HG02840 (cell line): ENCODE data around the gene FXYD2.

Source experiments
- ATAC-seq: cut with Tn5 transposase; IDR thresholded peaks from one replicate; pipeline ENCODE4 v1.9.1; 2021; ENCODE audit warnings: mild to moderate bottlenecking, moderate library complexity, moderate number of reproducible peaks; ENCODE audit not compliant: unreplicated experiment, low FRiP score

Gene FXYD2

DNA sequence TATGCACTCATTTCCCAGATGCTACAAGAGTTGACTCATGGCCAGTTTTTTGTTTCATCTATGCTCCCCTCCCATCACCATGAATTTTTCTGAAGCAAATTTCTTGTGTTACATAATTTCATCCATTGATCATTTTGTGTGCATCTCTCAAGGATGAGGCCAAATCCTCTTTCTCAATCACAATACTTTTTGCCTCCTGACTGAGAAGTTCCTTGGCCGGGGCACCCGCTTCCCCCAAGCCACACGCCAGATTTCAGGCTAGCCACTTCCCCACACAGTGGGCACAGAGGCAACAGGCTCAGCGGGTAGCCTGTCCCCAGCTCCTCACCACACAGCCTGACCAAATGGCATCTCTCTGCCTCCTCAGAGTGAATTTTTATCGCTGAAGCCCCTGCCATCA lies 17.7 kb downstream of the FXYD2 start:
- no peak for ATAC-seq

DNA sequence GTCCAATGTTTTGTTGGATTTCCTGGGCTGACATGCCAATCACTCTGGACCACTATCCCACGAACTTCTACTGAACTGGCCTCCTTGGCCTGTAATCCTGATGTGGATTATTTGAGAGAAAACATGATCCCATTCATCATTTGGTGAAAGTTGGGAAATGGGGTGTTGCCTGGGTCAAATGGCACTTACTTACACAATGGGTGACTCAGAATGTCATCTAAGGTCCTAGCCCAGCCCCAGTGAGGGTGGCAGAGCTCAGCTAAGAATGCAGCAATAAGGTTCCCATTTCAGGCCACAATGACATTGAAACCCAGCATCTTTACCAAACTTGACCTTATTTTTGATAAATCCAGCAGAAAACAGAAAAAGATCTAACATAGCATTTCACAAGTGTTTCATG lies 19.5 kb downstream of the FXYD2 start:
- ATAC-seq: no peak

DNA sequence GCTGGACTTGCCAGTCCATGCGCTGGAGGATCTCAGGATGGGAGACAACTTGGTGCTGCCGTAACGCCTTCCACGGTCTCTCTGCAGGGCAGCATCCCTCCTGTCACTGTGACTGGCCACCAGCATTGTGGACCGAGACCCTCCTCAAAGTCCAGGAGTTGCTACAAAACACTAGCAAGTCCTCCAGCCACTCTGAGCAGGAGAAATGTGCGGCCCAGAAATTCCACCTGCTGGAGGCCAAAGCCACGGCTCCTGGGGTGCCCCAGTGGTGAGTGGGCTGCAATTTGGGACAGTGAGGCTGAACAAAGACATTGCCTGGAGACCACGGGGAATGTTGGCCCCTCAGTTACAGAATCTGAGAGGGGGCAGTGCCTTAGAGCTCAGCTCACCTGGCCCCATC lies 20.6 kb downstream of the FXYD2 start:
- no peak for ATAC-seq

DNA sequence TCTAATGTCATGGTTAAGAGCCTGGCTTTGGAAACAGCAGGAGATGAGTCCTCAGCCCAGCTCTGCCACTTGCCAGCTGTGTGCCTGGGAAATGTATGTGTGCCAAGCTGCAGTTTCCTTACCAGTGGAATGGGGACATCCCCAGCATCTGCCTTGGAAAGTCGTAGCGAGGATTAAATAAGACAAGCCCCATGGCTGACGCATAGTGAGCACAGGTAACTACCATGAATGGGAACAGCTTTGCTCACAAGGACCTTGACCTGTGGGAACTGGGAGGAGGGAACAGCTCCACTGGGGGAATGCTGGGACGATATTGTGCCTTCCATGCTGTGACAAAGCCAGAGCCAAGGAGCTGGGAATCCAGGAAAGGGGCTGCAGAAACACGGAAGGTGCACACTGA lies 24.9 kb downstream of the FXYD2 start:
- ATAC-seq: no peak

DNA sequence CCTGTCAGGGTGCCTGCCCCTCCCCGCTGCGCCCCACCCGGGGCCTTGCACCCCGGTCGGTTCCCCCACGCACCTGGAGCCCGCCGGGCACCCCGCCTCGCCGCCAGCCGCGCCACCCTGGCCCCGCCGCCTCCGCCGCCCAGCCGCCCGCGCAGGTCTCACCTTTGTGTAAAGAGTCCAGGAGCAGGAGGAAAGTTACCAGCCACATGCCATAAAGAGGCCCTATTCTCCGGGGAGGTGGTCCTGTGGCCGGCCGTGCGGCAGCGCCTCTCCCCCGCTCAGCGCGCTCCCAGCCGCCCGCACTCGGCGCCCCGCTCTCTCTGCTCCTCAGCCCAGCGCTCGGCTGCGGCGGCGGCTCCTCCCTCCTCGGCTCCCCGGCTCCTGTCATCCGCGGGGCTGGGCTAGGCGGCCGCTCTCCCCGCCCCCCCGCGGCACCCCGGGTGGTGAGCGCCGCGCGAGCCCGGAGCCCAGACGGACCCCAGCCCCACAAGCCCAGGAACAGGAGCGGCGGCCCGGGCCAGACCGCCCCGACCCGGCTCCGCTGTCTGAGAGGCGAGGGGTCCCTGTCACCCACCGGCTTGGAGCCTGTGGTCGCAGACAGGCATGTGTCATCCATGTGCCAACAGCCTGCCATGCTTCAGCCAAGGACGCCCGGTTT lies 27.5 kb downstream of the FXYD2 start, which contains the start of gene DSCAML1:
DSCAML1 (minus strand) TSS at position 345 of the 658 bp plus-strand sequence; CDS start at position 208, 137 bp downstream.
- no peak for ATAC-seq

DNA sequence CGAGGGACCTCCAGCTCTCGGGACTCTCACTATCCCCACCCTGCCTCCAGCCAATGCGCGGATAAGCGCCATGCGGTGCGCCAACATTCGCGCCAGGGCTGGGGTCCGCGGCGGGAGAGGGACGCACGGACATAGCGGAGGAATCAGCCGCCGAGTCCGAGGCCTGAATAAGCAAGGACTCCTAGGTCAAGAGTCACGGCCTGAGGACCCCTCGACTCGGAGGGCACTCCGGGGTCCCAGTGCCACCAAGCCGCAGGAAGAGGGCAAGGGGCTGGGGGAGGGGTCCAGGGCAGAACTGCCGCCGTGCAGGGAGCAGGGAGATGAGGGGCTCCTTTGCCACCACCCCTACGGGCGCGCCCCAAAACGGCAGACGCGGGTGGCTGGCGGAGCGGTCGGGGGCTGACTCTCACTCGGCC lies 28.1 kb downstream of the FXYD2 start:
- no peak for ATAC-seq

DNA sequence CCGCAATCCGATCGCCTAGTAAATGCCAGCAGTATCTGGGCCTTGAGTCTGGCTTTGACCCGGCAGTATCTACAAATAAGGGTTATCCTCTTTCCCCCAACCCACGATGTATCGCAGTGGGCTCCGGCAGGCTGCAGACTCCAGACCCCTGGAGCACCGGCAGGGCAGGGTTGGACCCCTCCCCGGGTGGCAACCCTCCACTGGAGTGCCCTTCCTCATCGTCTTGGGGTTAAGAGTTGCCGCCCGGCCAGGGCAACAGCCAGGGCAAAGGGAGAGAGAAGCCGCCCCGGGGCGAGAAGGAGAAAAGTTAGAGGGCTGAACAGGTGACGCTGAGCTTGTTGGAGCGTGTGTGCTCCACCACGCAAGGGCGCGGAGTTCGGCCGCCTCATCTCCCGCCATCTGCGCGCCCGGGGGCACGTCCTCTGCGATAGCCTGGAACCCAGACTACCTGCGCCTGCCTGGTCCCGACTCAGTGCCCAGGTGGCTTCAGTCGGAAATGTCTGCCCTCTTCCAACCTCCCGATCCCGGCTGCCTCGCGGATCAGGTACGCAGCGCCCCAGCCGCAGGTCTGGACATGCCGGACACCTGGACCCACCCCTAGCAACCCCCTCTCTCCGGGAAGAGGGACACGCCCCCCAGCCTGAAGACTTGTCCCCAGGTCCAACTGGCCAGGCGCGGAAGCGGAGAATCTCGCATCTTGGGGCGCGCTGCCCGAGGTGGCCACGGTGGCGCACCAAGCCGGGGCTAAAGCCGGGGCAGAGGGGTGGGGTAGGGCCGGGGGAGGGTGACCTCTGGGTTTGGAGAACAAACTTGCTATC lies 28.7 kb downstream of the FXYD2 start:
- no peak for ATAC-seq

DNA sequence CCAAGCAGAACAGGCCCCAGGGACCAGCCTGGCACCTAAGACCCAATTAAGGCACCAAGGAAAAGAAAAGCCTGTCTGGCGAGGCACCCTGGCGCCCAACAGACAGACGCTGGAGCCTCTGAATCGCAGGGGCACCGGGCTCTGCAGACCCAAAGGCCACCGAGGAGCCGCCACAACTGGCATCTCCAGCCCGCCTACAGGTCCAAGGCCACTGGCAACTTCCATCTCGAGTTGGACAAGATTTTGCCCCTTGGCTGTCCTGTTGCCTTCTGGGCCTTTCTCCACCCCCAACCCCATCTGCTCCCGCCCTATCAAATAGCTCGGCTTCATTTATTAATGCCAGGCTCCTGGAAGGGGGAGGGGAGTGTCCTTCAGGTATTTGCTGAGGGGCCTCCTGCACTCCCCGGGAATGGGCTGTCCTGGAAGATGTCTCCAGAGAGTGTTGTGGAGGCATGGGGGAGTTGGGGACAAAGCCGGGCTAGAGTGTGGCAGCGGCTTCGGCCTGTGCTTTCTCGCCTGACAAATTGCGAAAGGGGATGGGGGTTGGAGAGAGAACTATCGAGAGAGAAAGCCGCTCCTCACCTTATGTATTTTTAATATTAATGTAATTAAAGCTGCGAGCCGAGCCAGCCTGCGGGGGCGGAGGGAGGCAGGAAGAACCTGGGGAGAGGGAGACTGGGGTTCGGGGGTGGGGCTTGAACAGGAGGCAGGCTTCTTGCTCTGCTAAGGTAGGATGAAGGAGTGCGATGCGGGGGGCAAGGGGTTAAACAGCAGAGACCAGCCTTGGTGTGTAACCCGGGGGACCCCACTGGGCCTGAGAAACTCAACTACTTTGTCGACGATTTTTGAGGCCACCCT lies 29.5 kb downstream of the FXYD2 start:
- no peak for ATAC-seq

DNA sequence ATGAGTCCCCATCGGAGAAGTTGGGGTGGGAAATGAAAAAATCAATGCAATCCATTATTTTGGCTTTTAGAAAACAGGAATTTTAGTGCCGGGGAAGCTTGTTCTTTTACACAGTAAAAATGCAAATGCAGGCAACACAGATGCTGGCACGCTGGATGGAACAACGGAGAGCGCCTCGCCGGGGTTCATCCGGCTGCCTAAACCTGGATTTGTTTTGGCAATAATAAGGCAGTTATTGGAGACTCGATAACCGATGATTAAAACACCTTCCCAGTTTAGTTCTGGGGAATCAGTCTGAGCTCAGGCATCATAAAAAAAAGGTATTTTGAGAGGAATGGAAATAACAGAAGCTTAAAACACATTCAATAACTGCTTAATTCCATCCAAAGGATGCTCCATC lies 30.4 kb downstream of the FXYD2 start:
- no peak for ATAC-seq

DNA sequence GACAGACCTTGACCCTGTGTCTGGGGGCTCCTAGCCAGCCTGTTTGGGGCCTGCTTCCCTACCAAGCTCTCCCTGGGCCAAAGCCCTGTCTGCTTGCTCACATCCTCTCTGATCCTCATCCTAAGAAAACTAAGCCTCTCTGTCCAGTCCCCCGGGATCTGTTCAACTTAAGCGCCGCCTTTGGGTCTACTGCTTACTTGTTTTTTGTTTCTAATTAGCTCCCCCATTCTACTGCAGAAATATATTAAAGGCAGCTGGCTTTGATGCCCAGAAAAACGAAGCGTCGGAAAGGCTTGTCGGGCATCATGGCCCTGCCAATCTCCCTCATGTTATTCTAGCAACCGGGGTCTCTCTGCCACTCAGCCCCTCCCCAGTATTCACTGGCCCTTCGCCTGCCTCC lies 31.0 kb downstream of the FXYD2 start:
- ATAC-seq: no peak

DNA sequence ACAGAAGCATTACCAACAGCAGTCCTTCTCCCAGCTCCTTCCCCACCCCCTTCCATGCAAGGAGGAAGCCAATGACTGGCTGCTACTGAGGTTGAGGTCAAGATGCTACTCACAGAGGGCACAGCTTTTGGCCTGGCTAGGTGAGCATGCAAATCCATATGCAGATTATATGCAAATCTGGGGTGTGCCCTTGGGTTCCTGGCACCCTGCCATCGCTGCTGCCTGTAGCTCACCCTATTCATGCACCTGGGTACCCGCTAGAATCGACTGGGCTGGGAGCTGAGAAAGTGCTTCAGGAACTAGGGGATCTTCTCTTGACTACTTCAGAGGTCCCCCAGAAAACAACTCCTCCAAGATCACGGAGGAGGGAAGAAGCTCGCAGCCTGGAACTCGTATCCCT lies 31.6 kb downstream of the FXYD2 start:
- no peak for ATAC-seq

DNA sequence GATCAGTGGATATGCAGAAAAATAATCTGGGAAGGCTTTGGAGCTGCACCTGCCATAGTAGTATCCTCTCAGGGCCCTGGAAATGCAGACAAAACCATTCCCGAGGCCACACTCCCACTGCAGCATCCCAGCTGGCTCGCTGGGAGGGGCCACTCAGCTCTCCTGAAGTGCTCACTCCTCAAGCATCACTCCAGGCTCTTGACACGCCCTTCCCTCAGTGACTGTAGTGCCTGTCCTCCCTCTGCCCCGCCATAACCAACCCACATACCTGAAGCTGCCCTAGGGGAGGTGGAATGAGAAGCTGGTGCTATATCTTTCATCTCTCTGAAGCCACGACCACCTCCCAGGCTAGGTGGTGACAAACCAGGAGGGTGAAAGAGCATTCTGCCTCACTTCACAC lies 32.3 kb downstream of the FXYD2 start:
- ATAC-seq: no peak

DNA sequence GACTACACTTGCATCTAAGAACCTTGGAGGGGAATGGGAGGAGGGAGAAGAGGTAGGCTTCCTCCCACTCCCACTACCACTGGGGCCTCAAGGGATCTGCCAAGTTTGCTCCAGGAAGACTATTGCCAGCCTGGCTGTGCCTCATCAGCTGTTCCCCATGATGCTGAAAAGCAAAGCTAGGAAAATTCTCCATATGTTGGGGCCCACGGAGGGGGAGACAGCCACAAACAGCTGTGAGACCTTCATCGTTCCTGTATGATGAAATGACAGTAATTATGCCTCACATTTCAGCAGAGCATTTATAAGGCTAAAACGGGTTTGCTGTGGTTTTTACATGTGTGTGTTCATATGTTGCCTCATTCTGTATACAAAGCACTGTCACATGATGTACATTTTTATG lies 34.3 kb downstream of the FXYD2 start:
- ATAC-seq: no peak

DNA sequence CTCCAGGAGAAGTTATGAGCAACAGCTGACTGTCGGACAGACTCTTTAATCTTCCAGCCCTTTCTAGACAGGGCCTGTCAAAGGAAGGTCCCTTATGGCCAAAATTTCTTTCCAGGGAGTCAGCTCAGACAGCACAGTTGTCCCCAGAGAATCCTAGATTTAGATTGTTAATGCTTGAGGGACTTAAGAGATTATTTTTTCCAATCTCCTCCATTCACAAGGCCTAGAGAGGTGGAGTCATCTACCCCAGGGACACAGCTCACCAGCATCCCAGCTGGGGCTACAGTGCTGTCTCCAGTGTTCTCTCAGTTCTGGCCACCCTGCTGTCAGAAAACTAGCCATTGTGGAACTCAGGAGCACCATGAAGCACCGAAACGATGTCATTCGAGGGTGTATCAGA lies 35.3 kb downstream of the FXYD2 start:
- no peak for ATAC-seq

DNA sequence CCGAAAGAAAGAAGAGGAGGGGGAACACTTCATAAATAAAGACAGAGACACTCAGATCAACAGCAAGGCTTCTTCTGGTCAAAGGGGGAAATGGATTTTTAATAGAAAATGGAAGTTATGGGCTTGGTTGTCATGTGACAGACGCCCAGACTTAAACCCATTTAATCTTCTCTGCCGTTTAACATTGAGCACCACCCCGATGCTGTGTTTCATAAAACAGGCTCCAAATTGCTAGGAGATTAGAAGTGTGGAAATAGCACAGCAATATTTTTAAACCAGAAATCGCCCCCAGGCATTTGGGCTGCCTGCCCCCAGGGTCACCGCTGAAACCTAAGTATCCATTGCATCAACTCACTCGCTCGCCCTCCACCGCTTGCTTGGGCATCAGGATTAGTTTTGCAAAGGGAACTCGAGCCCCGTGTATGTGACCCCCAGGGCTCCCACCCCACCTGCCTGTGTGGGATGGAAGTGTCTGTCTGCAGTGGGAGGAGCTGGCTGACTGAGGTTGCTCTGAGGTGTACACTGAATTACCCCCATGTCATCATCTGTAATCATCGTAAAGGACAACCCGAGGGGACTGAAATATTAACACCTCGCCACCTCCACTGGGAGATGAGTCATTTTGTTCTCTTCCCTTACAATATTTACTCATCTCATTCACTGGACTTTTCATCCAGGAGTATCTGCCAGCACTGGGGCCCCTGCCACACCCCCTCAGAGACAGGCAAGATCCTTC lies 38.2 kb downstream of the FXYD2 start:
- no peak for ATAC-seq

DNA sequence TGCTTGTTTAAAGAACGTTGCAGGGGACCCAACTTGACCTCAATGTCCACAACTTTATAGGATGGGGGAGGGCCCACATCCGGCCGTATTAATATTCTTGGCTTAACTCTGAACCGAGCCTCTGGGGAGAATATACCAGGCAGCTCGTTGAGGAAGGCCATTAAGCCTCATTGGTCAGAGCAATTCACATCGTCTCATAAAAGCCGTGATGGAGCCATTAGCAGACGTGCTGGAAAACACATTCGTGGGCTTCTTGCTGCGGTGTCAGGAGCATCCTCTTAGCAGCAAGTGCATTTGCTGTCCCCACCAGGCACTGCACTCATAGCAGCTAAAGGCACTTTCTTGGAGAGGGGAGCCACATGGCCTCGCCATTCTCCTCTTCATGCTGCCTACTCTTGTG lies 42.4 kb downstream of the FXYD2 start:
- no peak for ATAC-seq

DNA sequence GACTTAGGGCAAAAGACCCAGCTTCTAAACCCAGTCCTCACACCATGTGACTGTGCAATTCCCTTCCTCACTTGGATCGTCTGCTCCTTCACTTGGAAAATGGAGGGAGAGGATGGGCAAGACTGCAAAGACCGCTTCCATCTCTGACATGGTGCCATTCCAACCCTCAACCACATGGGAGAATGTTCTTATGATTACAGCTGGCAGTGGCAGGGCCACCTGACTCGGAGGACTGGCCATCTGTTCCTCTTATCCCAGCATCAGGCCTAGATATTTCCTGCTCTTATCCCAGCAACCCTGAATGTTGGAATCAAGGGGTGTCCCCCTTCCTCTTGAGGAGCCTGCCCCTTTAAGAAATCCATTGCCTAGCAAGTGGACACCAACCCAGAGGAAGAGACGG lies 42.9 kb downstream of the FXYD2 start:
- no peak for ATAC-seq

DNA sequence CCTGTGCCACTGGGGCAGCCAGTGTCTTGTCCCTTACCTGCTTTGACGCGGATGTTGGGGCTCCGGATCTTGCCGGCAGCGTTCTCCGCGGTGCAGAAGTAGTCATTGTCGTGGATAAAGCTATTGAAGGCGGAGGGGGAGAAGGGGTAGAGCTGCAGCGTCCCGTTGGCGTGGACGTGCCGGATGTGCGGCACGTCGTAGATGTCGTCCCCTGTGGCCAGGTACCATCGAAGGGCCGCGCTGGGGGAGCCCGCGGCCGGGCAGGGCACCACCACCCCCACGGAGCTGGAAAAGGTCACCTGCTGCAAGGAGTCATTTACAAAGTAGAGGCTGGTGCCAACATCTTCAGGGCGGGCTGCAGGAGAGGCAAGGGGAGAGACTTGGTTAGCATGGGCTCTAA lies 44.1 kb downstream of the FXYD2 start:
- ATAC-seq: no peak

DNA sequence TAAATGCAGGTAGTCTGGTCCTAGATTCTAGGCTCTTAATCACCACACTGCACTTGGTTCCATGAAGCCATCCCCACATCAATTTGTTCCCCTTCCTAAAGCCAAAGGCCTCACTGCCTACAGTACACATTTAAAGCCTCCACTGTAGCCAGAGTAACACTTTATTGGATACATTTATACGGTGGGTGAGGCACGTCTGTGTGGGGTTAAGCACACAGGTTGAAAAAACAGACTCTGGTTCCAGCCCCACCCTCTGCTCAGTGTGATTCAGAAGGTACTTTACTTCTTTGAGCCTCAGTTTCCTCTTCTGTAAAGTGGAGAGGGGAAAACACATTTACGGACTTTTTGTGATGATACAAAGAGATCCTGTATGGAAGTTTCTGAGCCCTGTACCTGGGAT lies 50.0 kb downstream of the FXYD2 start:
- no peak for ATAC-seq

DNA sequence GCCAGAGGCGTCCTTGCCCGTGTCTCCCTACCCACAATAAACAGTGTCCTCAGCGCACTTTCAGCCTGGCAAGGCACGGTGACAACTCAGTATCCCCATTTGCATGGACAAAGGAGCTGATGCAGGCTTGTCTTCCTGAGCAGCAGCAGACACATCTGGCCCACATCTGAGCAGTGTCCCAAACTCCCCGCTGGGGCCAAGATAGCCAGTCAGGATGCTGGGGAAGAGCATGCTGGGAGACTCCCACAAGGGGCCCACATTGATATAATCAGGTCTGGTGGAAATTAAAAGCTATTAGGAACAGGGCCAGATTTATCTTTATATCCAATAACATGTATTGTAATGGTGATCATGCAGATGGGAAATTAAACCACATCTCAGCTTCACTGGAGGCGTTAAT lies 52.2 kb downstream of the FXYD2 start:
- ATAC-seq: no peak

DNA sequence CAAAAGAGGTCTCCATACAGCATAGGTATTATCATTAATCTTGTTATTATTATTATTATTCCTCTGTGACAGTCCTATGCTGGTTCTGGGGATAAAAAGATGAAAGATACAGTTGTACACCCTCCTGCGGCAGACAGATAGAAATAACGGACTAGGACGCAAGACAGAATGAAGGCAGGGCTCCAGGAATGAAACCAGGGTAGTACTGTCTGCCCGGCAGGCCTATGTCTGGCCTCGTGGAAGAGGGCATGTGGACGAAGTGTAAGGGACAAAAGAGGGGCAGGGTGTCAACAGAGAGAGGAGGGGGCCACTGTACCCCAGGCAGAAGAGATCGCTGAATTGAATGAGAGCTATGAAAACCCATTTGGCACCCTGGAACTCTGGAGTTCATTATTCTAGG lies 52.7 kb downstream of the FXYD2 start:
- ATAC-seq: no peak
